Panc1 (cell line): ENCODE measurements around the gene HNRNPC.

Experiments used
- CTCF ChIP-seq: fragments of 450-650 bp; IDR thresholded peaks from 2 replicates; pipeline ENCODE4 v1.5.1; 2017; ENCODE audit warnings: mild to moderate bottlenecking
- POLR2AphosphoS5 ChIP-seq: IDR thresholded peaks from 2 replicates; pipeline ENCODE4 v1.6.1; 2012; ENCODE audit warnings: mild to moderate bottlenecking, low read depth, low read length, moderate library complexity
- SIN3A ChIP-seq: IDR thresholded peaks from 2 replicates; pipeline ENCODE4 v1.6.1; 2012; ENCODE audit warnings: low read depth, mild to moderate bottlenecking, low read length, moderate library complexity, borderline replicate concordance; ENCODE audit not compliant: insufficient read depth
- TF ChIP-seq, protein P1 (sequence below), 2 experiments: IDR thresholded peaks; 2 replicates each; pipeline ENCODE4 v1.6.1; 2011 to 2012; ENCODE audit warnings: low read depth in 2 of 2, control low read depth in 1 of 2, low read length in 1 of 2, mild to moderate bottlenecking in 1 of 2, moderate library complexity in 1 of 2; ENCODE audit not compliant: insufficient read depth in 1 of 2

GRCh38 chr14:21201732-21202462 is 67.3 kb downstream of the HNRNPC start:
- TF ChIP-seq CTCF (no peak), POLR2AphosphoS5 (no peak; the same call in 1 of the 2 replicates), SIN3A (no peak)
- TF ChIP-seq, protein P1, sequence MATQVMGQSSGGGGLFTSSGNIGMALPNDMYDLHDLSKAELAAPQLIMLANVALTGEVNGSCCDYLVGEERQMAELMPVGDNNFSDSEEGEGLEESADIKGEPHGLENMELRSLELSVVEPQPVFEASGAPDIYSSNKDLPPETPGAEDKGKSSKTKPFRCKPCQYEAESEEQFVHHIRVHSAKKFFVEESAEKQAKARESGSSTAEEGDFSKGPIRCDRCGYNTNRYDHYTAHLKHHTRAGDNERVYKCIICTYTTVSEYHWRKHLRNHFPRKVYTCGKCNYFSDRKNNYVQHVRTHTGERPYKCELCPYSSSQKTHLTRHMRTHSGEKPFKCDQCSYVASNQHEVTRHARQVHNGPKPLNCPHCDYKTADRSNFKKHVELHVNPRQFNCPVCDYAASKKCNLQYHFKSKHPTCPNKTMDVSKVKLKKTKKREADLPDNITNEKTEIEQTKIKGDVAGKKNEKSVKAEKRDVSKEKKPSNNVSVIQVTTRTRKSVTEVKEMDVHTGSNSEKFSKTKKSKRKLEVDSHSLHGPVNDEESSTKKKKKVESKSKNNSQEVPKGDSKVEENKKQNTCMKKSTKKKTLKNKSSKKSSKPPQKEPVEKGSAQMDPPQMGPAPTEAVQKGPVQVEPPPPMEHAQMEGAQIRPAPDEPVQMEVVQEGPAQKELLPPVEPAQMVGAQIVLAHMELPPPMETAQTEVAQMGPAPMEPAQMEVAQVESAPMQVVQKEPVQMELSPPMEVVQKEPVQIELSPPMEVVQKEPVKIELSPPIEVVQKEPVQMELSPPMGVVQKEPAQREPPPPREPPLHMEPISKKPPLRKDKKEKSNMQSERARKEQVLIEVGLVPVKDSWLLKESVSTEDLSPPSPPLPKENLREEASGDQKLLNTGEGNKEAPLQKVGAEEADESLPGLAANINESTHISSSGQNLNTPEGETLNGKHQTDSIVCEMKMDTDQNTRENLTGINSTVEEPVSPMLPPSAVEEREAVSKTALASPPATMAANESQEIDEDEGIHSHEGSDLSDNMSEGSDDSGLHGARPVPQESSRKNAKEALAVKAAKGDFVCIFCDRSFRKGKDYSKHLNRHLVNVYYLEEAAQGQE (IDR thresholded peaks at IDR 0.05; ENCODE audit: insufficient read depth in 1 of 2, low read depth in 2 of 2, low read length in 1 of 2), result no peak
